ENCODE results near the gene TRMT44.

The TRMT44 gene

GRCh38 chr4:8492174-8492573, 51.6 kb downstream of the TRMT44 start:
- Histone ChIP-seq H3K27ac (no peak overlapping the region), H4K20me1 (no peaks in the 10 kb centered on the region), H3K27me3 (no peaks in the 10 kb centered on the region), H3K36me3 (no peaks in the 10 kb centered on the region; a peak in 1 of 22 replicates), H3K4me2 (no peak overlapping the region), H3K9ac (no peak overlapping the region), H3K4me3 (no peak overlapping the region), H3K9me3 (replicated peaks in 1 of 11) (peaks cover 18 to 44% (median 23%) of the 10 kb centered on the region in 11 experiments), H3K4me1 (peaks cover 0 to 26% (median 13%) of the 10 kb centered on the region in 10 experiments; a peak in 11 of 20 replicates)
- no peak for TF ChIP-seq Cebpa-rat (IDR thresholded peaks at IDR 0.05)

GRCh38 chr4:8493484-8493883, 52.9 kb downstream of the TRMT44 start:
- Histone ChIP-seq H3K27ac (no peak overlapping the region), H4K20me1 (no peaks in the 10 kb centered on the region), H3K9ac (no peak overlapping the region), H3K4me1 (peaks cover 0 to 26% (median 13%) of the 10 kb centered on the region in 10 experiments; a peak in 11 of 20 replicates), H3K9me3 (replicated peaks in 1 of 11) (peaks cover 31 to 55% (median 36%) of the 10 kb centered on the region in 11 experiments), H3K36me3 (no peaks in the 10 kb centered on the region; a peak in 2 of 22 replicates), H3K4me2 (no peak overlapping the region), H3K4me3 (no peak overlapping the region), H3K27me3 (no peaks in the 10 kb centered on the region)
- TF ChIP-seq Cebpa-rat (IDR thresholded peaks at IDR 0.05): 0 out of 22 replicates have a peak, but pooled peaks of 1 of the 11 experiments have one; percentile 10

DNA sequence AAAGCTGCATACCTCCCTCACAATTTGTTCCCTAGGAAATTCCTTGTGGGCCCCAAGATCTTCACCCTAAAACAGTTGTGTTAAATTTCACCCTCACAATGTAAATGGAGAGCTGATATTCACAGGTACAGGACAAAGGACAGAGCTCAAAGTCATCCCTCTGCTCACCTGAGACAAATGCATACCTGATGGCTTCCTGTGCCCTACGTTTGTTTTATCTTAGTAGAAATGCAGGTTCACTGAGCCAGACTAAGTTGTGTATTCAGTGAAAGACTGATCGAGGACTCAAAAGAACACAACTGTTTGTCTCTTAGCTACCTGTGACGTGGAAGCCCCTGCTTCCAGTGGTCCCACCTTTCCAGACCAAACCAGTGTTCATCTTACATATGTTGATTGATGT, 53.6 kb downstream of the TRMT44 start:
- peaks cover 0 to 31% (median 16%) of the 10 kb centered on the region in 10 experiments; a peak in 12 of 20 replicates for H3K4me1 ChIP-seq
- H3K4me3 ChIP-seq: no peak overlapping the region
- no peak for TF ChIP-seq Cebpa-rat (IDR thresholded peaks at IDR 0.05)
- no peaks in the 10 kb centered on the region for H3K27me3 ChIP-seq
- peak overlapping the region in 6 of 11 experiments; percentile 22 to 52 (median 48); a peak in 10 of 22 replicates for H3K4me2 ChIP-seq
- no peak overlapping the region for H3K9ac ChIP-seq
- no peaks in the 10 kb centered on the region for H4K20me1 ChIP-seq
- peaks cover 33 to 62% (median 39%) of the 10 kb centered on the region in 11 experiments for H3K9me3 ChIP-seq (replicated peaks in 1 of 11)
- H3K27ac ChIP-seq: no peak overlapping the region
- H3K36me3 ChIP-seq: no peaks in the 10 kb centered on the region; a peak in 2 of 22 replicates

DNA sequence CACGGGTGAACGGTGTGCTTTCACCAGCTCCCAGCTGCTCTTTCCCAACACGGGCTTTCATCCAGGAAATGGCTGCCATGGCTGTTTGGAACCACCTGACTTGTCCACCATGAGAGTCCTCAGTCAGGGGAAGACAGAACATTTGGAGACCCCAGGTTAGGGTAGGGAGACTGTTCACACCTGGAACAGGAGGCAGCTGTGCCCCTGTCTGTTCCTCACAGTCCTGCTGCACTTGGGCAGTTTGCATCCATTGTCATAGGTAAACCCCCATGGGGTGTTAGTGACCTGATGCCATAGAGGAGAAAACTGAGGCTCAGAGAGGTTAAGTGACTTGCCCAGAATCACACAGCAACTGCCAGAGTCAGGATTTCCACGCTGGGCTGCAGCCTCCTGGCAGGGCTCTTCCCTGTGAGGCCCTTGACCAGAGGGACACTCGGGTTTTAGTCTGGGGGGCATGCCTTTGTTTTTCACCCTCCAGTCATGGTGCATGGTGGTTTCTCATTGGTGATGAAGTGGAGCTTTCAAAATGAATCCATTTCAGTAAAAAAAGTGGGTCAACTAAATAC, 54.5 kb downstream of the TRMT44 start:
- no peak for TF ChIP-seq Cebpa-rat (IDR thresholded peaks at IDR 0.05)

GRCh38 chr4:8495803-8496202, 55.2 kb downstream of the TRMT44 start:
- Histone ChIP-seq H4K20me1 (no peaks in the 10 kb centered on the region), H3K36me3 (no peaks in the 10 kb centered on the region; a peak in 2 of 22 replicates), H3K4me2 (peak overlapping the region in 7 of 11 experiments; percentile 12 to 48 (median 21); a peak in 7 of 22 replicates), H3K4me1 (peaks cover 0 to 35% (median 18%) of the 10 kb centered on the region in 10 experiments; a peak in 13 of 20 replicates), H3K27ac (peak overlapping the region in 2 of 11 experiments; percentile 16 to 19; a peak in 2 of 22 replicates), H3K9me3 (replicated peaks in 1 of 11) (peaks cover 33 to 52% (median 38%) of the 10 kb centered on the region in 11 experiments), H3K9ac (no peak overlapping the region), H3K27me3 (no peaks in the 10 kb centered on the region), H3K4me3 (no peak overlapping the region)
- 0 out of 22 replicates have a peak, but pooled peaks of 1 of the 11 experiments have one; percentile 35 for TF ChIP-seq Cebpa-rat (IDR thresholded peaks at IDR 0.05)

More for the DNA sequence above, 54.5 kb downstream of the TRMT44 start:
- Histone ChIP-seq H3K27ac (peak overlapping the region in 1 of 11 experiments; percentile 16; a peak in 1 of 22 replicates), H3K4me3 (no peak overlapping the region), H3K4me1 (peaks cover 0 to 33% (median 16%) of the 10 kb centered on the region in 10 experiments; a peak in 12 of 20 replicates), H4K20me1 (no peaks in the 10 kb centered on the region), H3K27me3 (no peaks in the 10 kb centered on the region), H3K9ac (no peak overlapping the region), H3K36me3 (no peaks in the 10 kb centered on the region; a peak in 2 of 22 replicates), H3K9me3 (replicated peaks in 1 of 11) (peaks cover 33 to 58% (median 39%) of the 10 kb centered on the region in 11 experiments), H3K4me2 (peak overlapping the region in 7 of 11 experiments; percentile 3 to 52 (median 48); a peak in 11 of 22 replicates)

- Histone ChIP-seq H3K4me1 (peaks cover 0 to 55% (median 37%) of the 10 kb centered on the region in 10 experiments; a peak in 16 of 20 replicates), H3K9me3 (replicated peaks in 1 of 11) (peaks cover 38 to 50% (median 44%) of the 10 kb centered on the region in 11 experiments), H3K4me2 (no peak overlapping the region), H3K27me3 (no peaks in the 10 kb centered on the region), H3K4me3 (no peak overlapping the region), H3K36me3 (no peaks in the 10 kb centered on the region; a peak in 2 of 22 replicates), H4K20me1 (no peaks in the 10 kb centered on the region), H3K27ac (no peak overlapping the region), H3K9ac (no peak overlapping the region)
- no peak for TF ChIP-seq Cebpa-rat (IDR thresholded peaks at IDR 0.05)
Observed at GRCh38 chr4:8497762-8498161, 57.2 kb downstream of the TRMT44 start.

GRCh38 chr4:8500966-8501365, 60.4 kb downstream of the TRMT44 start:
- peak overlapping the region in 9 of 11 experiments; percentile 20 to 90 (median 50); a peak in 16 of 22 replicates for H3K4me2 ChIP-seq
- no peak for TF ChIP-seq Cebpa-rat (IDR thresholded peaks at IDR 0.05)
- peaks cover 0 to 15% (median 0%) of the 10 kb centered on the region in 11 experiments; a peak in 2 of 22 replicates for H3K27me3 ChIP-seq
- no peak overlapping the region for H3K27ac ChIP-seq
- H4K20me1 ChIP-seq: peaks cover 0 to 12% (median 0%) of the 10 kb centered on the region in 11 experiments; a peak in 2 of 22 replicates
- peaks cover 39 to 52% (median 47%) of the 10 kb centered on the region in 11 experiments for H3K9me3 ChIP-seq (replicated peaks in 1 of 11)
- no peak overlapping the region for H3K9ac ChIP-seq
- H3K36me3 ChIP-seq: no peaks in the 10 kb centered on the region; a peak in 2 of 22 replicates
- peaks cover 0 to 69% (median 54%) of the 10 kb centered on the region in 10 experiments; a peak in 18 of 20 replicates for H3K4me1 ChIP-seq
- H3K4me3 ChIP-seq: no peak overlapping the region

- Histone ChIP-seq H3K36me3 (no peaks in the 10 kb centered on the region; a peak in 2 of 22 replicates), H3K9me3 (replicated peaks in 1 of 11) (peaks cover 36 to 52% (median 42%) of the 10 kb centered on the region in 11 experiments), H3K4me2 (peak overlapping the region in 9 of 11 experiments; percentile 3 to 90 (median 50); a peak in 16 of 22 replicates), H3K27me3 (peaks cover 0 to 17% (median 0%) of the 10 kb centered on the region in 11 experiments; a peak in 2 of 22 replicates), H4K20me1 (peaks cover 0 to 12% (median 0%) of the 10 kb centered on the region in 11 experiments; a peak in 3 of 22 replicates), H3K4me1 (peaks cover 0 to 71% (median 49%) of the 10 kb centered on the region in 10 experiments; a peak in 18 of 20 replicates), H3K9ac (no peak overlapping the region), H3K4me3 (no peak overlapping the region), H3K27ac (no peak overlapping the region)
- no peak for TF ChIP-seq Cebpa-rat (IDR thresholded peaks at IDR 0.05)
Observed at GRCh38 chr4:8501781-8502180, 61.2 kb downstream of the TRMT44 start.

- no peak overlapping the region for H3K9ac ChIP-seq
- peaks cover 1 to 77% (median 50%) of the 10 kb centered on the region in 10 experiments; a peak in 19 of 20 replicates for H3K4me1 ChIP-seq
- no peaks in the 10 kb centered on the region; a peak in 2 of 22 replicates for H3K36me3 ChIP-seq
- H3K27ac ChIP-seq: no peak overlapping the region
- H3K27me3 ChIP-seq: peaks cover 0 to 17% (median 0%) of the 10 kb centered on the region in 11 experiments; a peak in 2 of 22 replicates
- H3K4me3 ChIP-seq: no peak overlapping the region
- H3K9me3 ChIP-seq (replicated peaks in 1 of 11): peaks cover 30 to 46% (median 36%) of the 10 kb centered on the region in 11 experiments
- TF ChIP-seq Cebpa-rat (IDR thresholded peaks at IDR 0.05): no peak
- peak overlapping the region in 8 of 11 experiments; percentile 3 to 90 (median 50); a peak in 11 of 22 replicates for H3K4me2 ChIP-seq
- H4K20me1 ChIP-seq: peaks cover 0 to 12% (median 0%) of the 10 kb centered on the region in 11 experiments; a peak in 3 of 22 replicates
Observed at GRCh38 chr4:8502371-8502770, 61.8 kb downstream of the TRMT44 start.

All from BLaER1 treated with 17β-estradiol and CSF1 and Interleukin-3, amounts not matched to agents 10 nM and 100 nM (cell line).